ENCODE data around the gene FEM1B. TPM values are rescaled to one million over a fixed set of nuclear protein-coding genes. Genes with fewer than 3 reads are reported as not detected.

Gene FEM1B
- total RNA-seq, 2 donors from 2014 or later: 33.1 to 55.3 TPM

- Histone ChIP-seq H3K4me1 (peaks cover 0 to 4% of the 10 kb centered on the region in 2 donors), H3K27me3 (no peaks in the 10 kb centered on the region), H3K36me3 (no peaks in the 10 kb centered on the region), H3K9me3 (no peaks in the 10 kb centered on the region), H3K4me3 (no peak overlapping the region), H3K27ac (no peak overlapping the region)
- TF ChIP-seq CTCF (IDR thresholded peaks at IDR 0.05): no peak
- peak; percentile 18 for DNase-seq (ENCODE audit: low spot score)
Observed at GRCh38 chr15:68235022-68235421, 42.5 kb upstream of the FEM1B start.

GRCh38 chr15:68239025-68239424, 38.5 kb upstream of the FEM1B start:
- Histone ChIP-seq H3K27ac (no peak overlapping the region), H3K4me3 (no peak overlapping the region), H3K9me3 (peaks cover 0 to 14% of the 10 kb centered on the region in 2 donors), H3K36me3 (no peaks in the 10 kb centered on the region), H3K4me1 (no peaks in the 10 kb centered on the region), H3K27me3 (no peaks in the 10 kb centered on the region)
- DNase-seq (ENCODE audit: low spot score): no peak
- TF ChIP-seq CTCF (IDR thresholded peaks at IDR 0.05): no peak

DNA sequence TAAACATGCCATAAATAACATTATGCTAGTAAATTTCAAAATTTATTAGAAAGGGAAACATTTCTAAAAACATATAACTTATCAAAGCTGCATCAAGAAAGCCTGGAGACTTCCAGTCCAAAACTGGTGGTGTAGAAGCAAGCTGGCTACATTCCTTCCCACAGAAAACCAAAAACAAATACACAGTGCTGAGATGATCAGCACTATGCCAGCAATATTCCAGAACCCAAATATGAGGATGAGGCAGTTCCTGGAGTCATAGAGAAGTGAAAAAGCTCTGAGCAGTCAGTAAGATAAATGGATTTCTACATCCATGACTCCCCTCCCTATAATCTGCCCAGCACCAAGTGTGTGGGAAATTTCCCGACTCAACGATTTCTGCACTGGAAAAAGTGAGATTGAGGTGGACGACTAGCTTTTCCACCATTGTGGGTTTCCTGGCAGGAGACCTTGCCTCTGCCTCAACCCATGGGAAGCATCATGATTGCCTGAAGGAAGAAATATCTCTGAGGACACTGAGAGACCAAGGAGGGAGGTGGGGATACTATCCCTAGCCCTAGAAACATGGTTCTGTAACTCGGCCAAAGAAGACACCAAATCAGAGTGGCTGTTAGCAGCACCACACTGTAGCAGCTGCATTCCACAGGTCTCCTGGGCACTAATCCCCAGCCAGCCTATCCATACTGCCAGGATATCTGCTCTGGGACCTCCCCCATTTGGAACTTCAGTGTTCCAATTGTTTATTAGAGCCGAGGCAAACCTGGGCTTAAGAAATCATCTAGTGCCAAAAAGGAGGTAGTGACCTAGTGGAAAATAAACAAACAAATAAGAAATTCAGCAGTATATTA, 36.2 kb upstream of the FEM1B start:
- no peak overlapping the region for H3K27ac ChIP-seq
- TF ChIP-seq CTCF (IDR thresholded peaks at IDR 0.05): no peak
- peaks cover 0 to 23% of the 10 kb centered on the region in 2 donors for H3K9me3 ChIP-seq
- DNase-seq (ENCODE audit: low spot score): no peak
- no peaks in the 10 kb centered on the region for H3K36me3 ChIP-seq
- H3K27me3 ChIP-seq: no peaks in the 10 kb centered on the region
- no peaks in the 10 kb centered on the region for H3K4me1 ChIP-seq
- no peak overlapping the region for H3K4me3 ChIP-seq

DNA sequence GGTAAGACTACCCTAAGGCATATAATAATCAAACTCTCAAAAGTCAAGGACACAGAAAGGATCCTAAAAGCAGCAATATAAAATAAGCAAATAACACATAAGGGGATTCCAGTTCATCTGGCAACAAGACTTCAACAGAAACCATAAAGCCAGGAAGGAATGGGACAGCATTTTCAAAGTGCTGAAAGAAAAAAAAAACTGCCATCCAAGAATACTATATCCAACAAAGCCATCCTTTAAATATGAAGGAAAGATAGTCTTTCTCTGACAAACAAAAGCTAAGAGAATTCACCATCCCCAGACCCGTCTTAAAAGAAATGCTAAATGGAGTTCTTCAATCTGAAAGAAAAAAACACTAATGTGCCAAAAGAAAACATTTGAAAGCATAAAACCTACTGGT, 33.3 kb upstream of the FEM1B start:
- Histone ChIP-seq H3K36me3 (no peaks in the 10 kb centered on the region), H3K4me3 (no peak overlapping the region), H3K4me1 (no peaks in the 10 kb centered on the region), H3K27me3 (no peaks in the 10 kb centered on the region), H3K27ac (no peak overlapping the region), H3K9me3 (peaks cover 0 to 23% of the 10 kb centered on the region in 2 donors)
- DNase-seq (ENCODE audit: low spot score): no peak
- no peak for TF ChIP-seq CTCF (IDR thresholded peaks at IDR 0.05)

DNA sequence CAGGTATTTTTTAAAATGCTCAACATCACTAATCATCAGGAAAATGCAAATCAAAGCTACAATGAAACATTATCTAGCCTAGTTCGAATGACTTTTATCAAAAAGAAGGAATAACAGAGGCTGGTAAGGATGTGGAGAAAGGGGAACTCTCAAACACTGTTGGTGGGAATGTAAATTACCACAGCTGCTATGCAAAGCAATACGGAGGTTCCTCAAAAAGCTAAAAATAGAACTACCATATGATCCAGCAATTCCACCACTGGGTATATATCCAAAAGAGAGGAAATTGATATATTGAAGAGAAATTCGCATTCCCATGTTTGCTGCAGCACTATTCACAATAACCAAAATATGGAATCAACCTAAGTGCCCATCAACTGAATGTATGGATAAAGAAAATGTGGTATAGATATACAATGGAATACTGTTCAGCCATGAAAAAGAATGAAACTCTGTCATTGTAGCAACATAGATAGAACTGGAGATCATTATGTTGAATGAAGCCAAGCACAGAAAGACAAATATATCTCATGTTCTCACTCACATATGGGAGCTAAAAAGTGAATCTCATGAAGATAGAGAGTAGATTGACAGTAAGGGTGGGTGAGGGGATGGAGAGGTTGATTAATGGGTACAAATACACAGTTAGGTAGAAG, 28.4 kb upstream of the FEM1B start:
- H3K27me3 ChIP-seq: no peaks in the 10 kb centered on the region
- H3K27ac ChIP-seq: no peak overlapping the region
- DNase-seq (ENCODE audit: low spot score): no peak
- no peak for TF ChIP-seq CTCF (IDR thresholded peaks at IDR 0.05)
- peaks cover 0 to 5% of the 10 kb centered on the region in 2 donors for H3K4me1 ChIP-seq
- H3K4me3 ChIP-seq: no peak overlapping the region
- H3K9me3 ChIP-seq: peaks cover 0 to 8% of the 10 kb centered on the region in 2 donors
- no peaks in the 10 kb centered on the region for H3K36me3 ChIP-seq

Data from right atrium auricular region (tissue), 2 donors.